AG09319 (cell line): ENCODE results near the gene RNASEH2B.

Source experiments
- DNase-seq: peaks from one replicate; pipeline ENCODE4 v3.0.0-alpha.2; 2010; ENCODE audit warnings: low read depth; ENCODE audit errors: extremely low read depth
- CTCF ChIP-seq: IDR thresholded peaks from 2 replicates; pipeline ENCODE4 v1.5.1; 2011; ENCODE audit warnings: low read depth, mild to moderate bottlenecking, inconsistent platforms, low read length, moderate library complexity

RNASEH2B gene

GRCh38 chr13:50950849-50951248, 41.3 kb downstream of the RNASEH2B start:
- TF ChIP-seq CTCF, result no peak
- DNase-seq, result no peak

- DNase-seq, result no peak
- no peak for TF ChIP-seq CTCF
Observed at GRCh38 chr13:50951366-50951765, 41.8 kb downstream of the RNASEH2B start.

- no peak for TF ChIP-seq CTCF
- DNase-seq, result no peak
Observed at GRCh38 chr13:50955241-50955640, 45.6 kb downstream of the RNASEH2B start.

- no peak for DNase-seq
- TF ChIP-seq CTCF, result no peak
Observed at GRCh38 chr13:50955798-50956197, 46.2 kb downstream of the RNASEH2B start.

GRCh38 chr13:50957620-50958019, 48.0 kb downstream of the RNASEH2B start:
- TF ChIP-seq CTCF, result no peak
- DNase-seq, result no peak

GRCh38 chr13:50969691-50970090, 60.1 kb downstream of the RNASEH2B start:
- no peak for DNase-seq
- no peak for TF ChIP-seq CTCF

- no peak for TF ChIP-seq CTCF
- DNase-seq, result no peak
Observed at GRCh38 chr13:50970956-50971355, 61.4 kb downstream of the RNASEH2B start.
